Amniotic epithelial cell (primary cell): ENCODE data around the gene TGM2.
A peak's percentile ranks its signal among the peaks of the same experiment; 100 is the strongest.

Experiments used
- DNase-seq: peaks from one replicate; pipeline ENCODE4 v3.0.0-alpha.2; 2010; ENCODE audit warnings: low read depth

The TGM2 gene

GRCh38 chr20:38144598-38144973, 20.5 kb downstream of the TGM2 start:
- DNase-seq: no peak

GRCh38 chr20:38143646-38144554, 21.2 kb downstream of the TGM2 start:
- DNase-seq: peak; percentile 96

- peak; percentile 51 for DNase-seq
Observed at GRCh38 chr20:38143238-38143645, 21.8 kb downstream of the TGM2 start.

GRCh38 chr20:38141889-38142494, 23.1 kb downstream of the TGM2 start:
- DNase-seq: no peak

- no peak for DNase-seq
Observed at GRCh38 chr20:38141204-38141888, 23.7 kb downstream of the TGM2 start.

- DNase-seq: peak; percentile 66
Observed at GRCh38 chr20:38139977-38140753, 24.9 kb downstream of the TGM2 start.

- DNase-seq: no peak
Observed at GRCh38 chr20:38139156-38139912, 25.7 kb downstream of the TGM2 start.

- no peak for DNase-seq
Observed at GRCh38 chr20:38138086-38138778, 26.8 kb downstream of the TGM2 start.

GRCh38 chr20:38137441-38138037, 27.5 kb downstream of the TGM2 start:
- no peak for DNase-seq

- DNase-seq: no peak
Observed at GRCh38 chr20:38136421-38137245, 28.4 kb downstream of the TGM2 start.

- no peak for DNase-seq
Observed at GRCh38 chr20:38135651-38136420, 29.2 kb downstream of the TGM2 start.

GRCh38 chr20:38135271-38135650, 29.8 kb downstream of the TGM2 start:
- DNase-seq: no peak

- peak; percentile 72 for DNase-seq
Observed at GRCh38 chr20:38134427-38135270, 30.4 kb downstream of the TGM2 start.

GRCh38 chr20:38133680-38134426, 31.2 kb downstream of the TGM2 start:
- DNase-seq: no peak

GRCh38 chr20:38132910-38133501, 32.1 kb downstream of the TGM2 start:
- DNase-seq: no peak

GRCh38 chr20:38132156-38132909, 32.7 kb downstream of the TGM2 start:
- no peak for DNase-seq
